Immature natural killer cell (primary cell): ENCODE data around the gene CPA5. TPM values are rescaled to one million over a fixed set of nuclear protein-coding genes. Genes with fewer than 3 reads are reported as not detected.

ENCODE experiments used
- DNase-seq, 3 donors: peaks; one replicate each; pipeline ENCODE4 v3.0.0; 2022; ENCODE audit warnings: mixed read lengths in 1 of 3
- H3K27ac Mint-ChIP-seq, 6 donors: one replicate each; pipeline ENCODE4 v1.8.0; 2020; ENCODE audit warnings: mixed read lengths in 6 of 6, mild to moderate bottlenecking in 5 of 6, inconsistent platforms in 4 of 6, moderate library complexity in 3 of 6
- H3K27me3 Mint-ChIP-seq, 3 donors: one replicate each; pipeline ENCODE4 v1.8.0; 2020 to 2021; ENCODE audit warnings: low read depth in 3 of 3, mild to moderate bottlenecking in 3 of 3, mixed read lengths in 3 of 3, moderate library complexity in 3 of 3, inconsistent platforms in 1 of 3
- H3K36me3 Mint-ChIP-seq, 3 donors: one replicate each; pipeline ENCODE4 v1.8.0; 2020; ENCODE audit warnings: mixed read lengths in 3 of 3, inconsistent platforms in 2 of 3, mild to moderate bottlenecking in 2 of 3
- H3K4me1 Mint-ChIP-seq, 2 donors: one replicate each; pipeline ENCODE4 v1.8.0; 2020; ENCODE audit warnings: inconsistent platforms in 2 of 2, mild to moderate bottlenecking in 2 of 2, mixed read lengths in 2 of 2, moderate library complexity in 1 of 2
- H3K4me3 Mint-ChIP-seq, 5 donors: one replicate each; pipeline ENCODE4 v1.8.0; 2020; ENCODE audit warnings: mild to moderate bottlenecking in 5 of 5, mixed read lengths in 5 of 5, inconsistent platforms in 3 of 5, moderate library complexity in 3 of 5
- H3K9me3 Mint-ChIP-seq, 6 donors: one replicate each; pipeline ENCODE4 v1.8.0; 2020; ENCODE audit warnings: mild to moderate bottlenecking in 6 of 6, mixed read lengths in 6 of 6, inconsistent platforms in 4 of 6, moderate library complexity in 3 of 6
- polyA plus RNA-seq, 3 donors: library from polyadenylated mRNA; unstranded; fragments of 300-500 nt; fragmentation: Illumina TruSeq; gene quantifications; one replicate each; pipeline ENCODE4 v1.2.3, GENCODE V29; 2021

Gene CPA5
- polyA plus RNA-seq, 3 donors from 2014 or later, result not detected

GRCh38 chr7:130360518-130360917 is 15.9 kb downstream of the CPA5 start:
- Mint-ChIP-seq H3K4me3 (no peak overlapping the region), H3K27ac (no peak overlapping the region), H3K36me3 (peaks cover 0 to 4% (median 4%) of the 10 kb centered on the region in 3 donors), H3K4me1 (no peaks in the 10 kb centered on the region), H3K9me3 (no peaks in the 10 kb centered on the region), H3K27me3 (peaks cover 0 to 2% (median 1%) of the 10 kb centered on the region in 3 donors)
- no peak for DNase-seq

- Mint-ChIP-seq H3K27me3 (peaks cover 0 to 4% (median 1%) of the 10 kb centered on the region in 3 donors), H3K4me1 (no peaks in the 10 kb centered on the region), H3K27ac (no peak overlapping the region), H3K36me3 (peaks cover 0 to 4% (median 4%) of the 10 kb centered on the region in 3 donors), H3K9me3 (no peaks in the 10 kb centered on the region), H3K4me3 (no peak overlapping the region)
- DNase-seq, result no peak
These were observed 17.1 kb downstream of the CPA5 start for GRCh38 chr7:130361681-130362080.

- no peak overlapping the region for H3K4me3 Mint-ChIP-seq
- H3K27ac Mint-ChIP-seq, result no peak overlapping the region
- H3K9me3 Mint-ChIP-seq, result no peaks in the 10 kb centered on the region
- peaks cover 0 to 4% (median 4%) of the 10 kb centered on the region in 3 donors for H3K36me3 Mint-ChIP-seq
- peaks cover 0 to 4% (median 1%) of the 10 kb centered on the region in 3 donors for H3K27me3 Mint-ChIP-seq
- no peak for DNase-seq
- H3K4me1 Mint-ChIP-seq, result no peaks in the 10 kb centered on the region
These were observed 17.7 kb downstream of the CPA5 start for GRCh38 chr7:130362251-130362816.

GRCh38 chr7:130363026-130363847 is 18.6 kb downstream of the CPA5 start:
- Mint-ChIP-seq H3K27ac (no peak overlapping the region), H3K4me3 (no peak overlapping the region), H3K9me3 (no peaks in the 10 kb centered on the region), H3K27me3 (peaks cover 0 to 4% (median 1%) of the 10 kb centered on the region in 3 donors), H3K4me1 (no peaks in the 10 kb centered on the region), H3K36me3 (peaks cover 0 to 4% (median 4%) of the 10 kb centered on the region in 3 donors)
- DNase-seq, result no peak

GRCh38 chr7:130364451-130364850 is 19.8 kb downstream of the CPA5 start:
- no peak for DNase-seq
- Mint-ChIP-seq H3K4me3 (no peak overlapping the region), H3K36me3 (peaks cover 0 to 4% (median 4%) of the 10 kb centered on the region in 3 donors), H3K27me3 (peaks cover 0 to 4% (median 1%) of the 10 kb centered on the region in 3 donors), H3K4me1 (peaks cover 0 to 3% of the 10 kb centered on the region in 2 donors), H3K9me3 (no peaks in the 10 kb centered on the region), H3K27ac (no peak overlapping the region)

- Mint-ChIP-seq H3K4me1 (peaks cover 0 to 4% of the 10 kb centered on the region in 2 donors), H3K36me3 (peaks cover 0 to 4% (median 4%) of the 10 kb centered on the region in 3 donors), H3K4me3 (no peak overlapping the region), H3K27ac (no peak overlapping the region), H3K9me3 (no peaks in the 10 kb centered on the region), H3K27me3 (peaks cover 0 to 2% (median 1%) of the 10 kb centered on the region in 3 donors)
- DNase-seq, result no peak
These were observed 20.5 kb downstream of the CPA5 start for GRCh38 chr7:130365088-130365487.

- Mint-ChIP-seq H3K36me3 (no peaks in the 10 kb centered on the region), H3K4me3 (no peak overlapping the region), H3K4me1 (peaks cover 0 to 4% of the 10 kb centered on the region in 2 donors), H3K9me3 (no peaks in the 10 kb centered on the region), H3K27ac (no peak overlapping the region), H3K27me3 (peaks cover 0 to 2% (median 1%) of the 10 kb centered on the region in 3 donors)
- no peak for DNase-seq
These were observed 21.2 kb downstream of the CPA5 start for GRCh38 chr7:130365511-130366441.

GRCh38 chr7:130366564-130366963 is 21.9 kb downstream of the CPA5 start:
- Mint-ChIP-seq H3K36me3 (no peaks in the 10 kb centered on the region), H3K4me3 (no peak overlapping the region), H3K9me3 (no peaks in the 10 kb centered on the region), H3K27me3 (peaks cover 0 to 2% (median 1%) of the 10 kb centered on the region in 3 donors), H3K4me1 (peaks cover 0 to 4% of the 10 kb centered on the region in 2 donors), H3K27ac (no peak overlapping the region)
- no peak for DNase-seq

- DNase-seq, result no peak
- Mint-ChIP-seq H3K27ac (no peak overlapping the region), H3K36me3 (peaks cover 0 to 4% (median 0%) of the 10 kb centered on the region in 3 donors), H3K4me1 (peaks cover 0 to 4% of the 10 kb centered on the region in 2 donors), H3K4me3 (no peak overlapping the region), H3K9me3 (no peaks in the 10 kb centered on the region), H3K27me3 (peaks cover 0 to 2% (median 0%) of the 10 kb centered on the region in 3 donors)
These were observed 22.6 kb downstream of the CPA5 start for GRCh38 chr7:130367088-130367755.

- no peak overlapping the region for H3K27ac Mint-ChIP-seq
- peaks cover 0 to 2% (median 0%) of the 10 kb centered on the region in 3 donors for H3K27me3 Mint-ChIP-seq
- DNase-seq, result no peak
- no peak overlapping the region for H3K4me3 Mint-ChIP-seq
- peaks cover 0 to 4% of the 10 kb centered on the region in 2 donors for H3K4me1 Mint-ChIP-seq
- peaks cover 0 to 1% (median 0%) of the 10 kb centered on the region in 6 donors for H3K9me3 Mint-ChIP-seq
- peaks cover 0 to 4% (median 0%) of the 10 kb centered on the region in 3 donors for H3K36me3 Mint-ChIP-seq
These were observed 23.5 kb downstream of the CPA5 start for GRCh38 chr7:130367836-130368746.

- peaks cover 0 to 4% of the 10 kb centered on the region in 2 donors for H3K4me1 Mint-ChIP-seq
- H3K27ac Mint-ChIP-seq, result peak overlapping the region in 2 of 6 donors; percentile 11 to 12
- peaks cover 0 to 1% (median 0%) of the 10 kb centered on the region in 6 donors for H3K9me3 Mint-ChIP-seq
- H3K36me3 Mint-ChIP-seq, result peaks cover 0 to 4% (median 0%) of the 10 kb centered on the region in 3 donors
- peaks cover 0 to 2% (median 0%) of the 10 kb centered on the region in 3 donors for H3K27me3 Mint-ChIP-seq
- no peak overlapping the region for H3K4me3 Mint-ChIP-seq
- no peak for DNase-seq
These were observed 24.6 kb downstream of the CPA5 start for GRCh38 chr7:130369110-130369711.
